HG02885 (cell line): ENCODE results near the gene TTC22.

Experiments used
- ATAC-seq: cut with Tn5 transposase; IDR thresholded peaks from one replicate; pipeline ENCODE4 v1.9.1; 2021; ENCODE audit warnings: mild to moderate bottlenecking; ENCODE audit not compliant: unreplicated experiment, poor library complexity

The TTC22 gene

GRCh38 chr1:54763816-54764132 lies 37.3 kb downstream of the TTC22 start:
- ATAC-seq: no peak

- no peak for ATAC-seq
Observed at GRCh38 chr1:54758678-54759348, 42.3 kb downstream of the TTC22 start.

- no peak for ATAC-seq
Observed at GRCh38 chr1:54757833-54758232, 43.3 kb downstream of the TTC22 start.

- ATAC-seq: no peak
Observed at GRCh38 chr1:54754486-54755285, 46.4 kb downstream of the TTC22 start.

- no peak for ATAC-seq
Observed at GRCh38 chr1:54754045-54754444, 47.1 kb downstream of the TTC22 start.

- no peak for ATAC-seq
Observed at GRCh38 chr1:54751426-54751825, 49.7 kb downstream of the TTC22 start.

GRCh38 chr1:54750596-54750995 lies 50.5 kb downstream of the TTC22 start:
- no peak for ATAC-seq

- ATAC-seq: no peak
Observed at GRCh38 chr1:54748094-54748835, 52.9 kb downstream of the TTC22 start.

- ATAC-seq: no peak
Observed at GRCh38 chr1:54745864-54746263, 55.3 kb downstream of the TTC22 start.

GRCh38 chr1:54745274-54745673 lies 55.8 kb downstream of the TTC22 start:
- ATAC-seq: no peak

- no peak for ATAC-seq
Observed at GRCh38 chr1:54744696-54745095, 56.4 kb downstream of the TTC22 start.

GRCh38 chr1:54743416-54744226 lies 57.5 kb downstream of the TTC22 start:
- ATAC-seq: no peak

GRCh38 chr1:54742282-54742681 lies 58.8 kb downstream of the TTC22 start:
- ATAC-seq: no peak

GRCh38 chr1:54741531-54741930 lies 59.6 kb downstream of the TTC22 start:
- no peak for ATAC-seq

GRCh38 chr1:54738244-54738643 lies 62.9 kb downstream of the TTC22 start:
- no peak for ATAC-seq

GRCh38 chr1:54736685-54737084 lies 64.4 kb downstream of the TTC22 start:
- ATAC-seq: no peak
